ENCODE data around the gene NUDT3. TPM values are rescaled to one million over a fixed set of nuclear protein-coding genes. Genes with fewer than 3 reads are reported as not detected.

NUDT3 gene
- total RNA-seq, 1 experiment from 2014 or later, result 25.2 TPM

DNA sequence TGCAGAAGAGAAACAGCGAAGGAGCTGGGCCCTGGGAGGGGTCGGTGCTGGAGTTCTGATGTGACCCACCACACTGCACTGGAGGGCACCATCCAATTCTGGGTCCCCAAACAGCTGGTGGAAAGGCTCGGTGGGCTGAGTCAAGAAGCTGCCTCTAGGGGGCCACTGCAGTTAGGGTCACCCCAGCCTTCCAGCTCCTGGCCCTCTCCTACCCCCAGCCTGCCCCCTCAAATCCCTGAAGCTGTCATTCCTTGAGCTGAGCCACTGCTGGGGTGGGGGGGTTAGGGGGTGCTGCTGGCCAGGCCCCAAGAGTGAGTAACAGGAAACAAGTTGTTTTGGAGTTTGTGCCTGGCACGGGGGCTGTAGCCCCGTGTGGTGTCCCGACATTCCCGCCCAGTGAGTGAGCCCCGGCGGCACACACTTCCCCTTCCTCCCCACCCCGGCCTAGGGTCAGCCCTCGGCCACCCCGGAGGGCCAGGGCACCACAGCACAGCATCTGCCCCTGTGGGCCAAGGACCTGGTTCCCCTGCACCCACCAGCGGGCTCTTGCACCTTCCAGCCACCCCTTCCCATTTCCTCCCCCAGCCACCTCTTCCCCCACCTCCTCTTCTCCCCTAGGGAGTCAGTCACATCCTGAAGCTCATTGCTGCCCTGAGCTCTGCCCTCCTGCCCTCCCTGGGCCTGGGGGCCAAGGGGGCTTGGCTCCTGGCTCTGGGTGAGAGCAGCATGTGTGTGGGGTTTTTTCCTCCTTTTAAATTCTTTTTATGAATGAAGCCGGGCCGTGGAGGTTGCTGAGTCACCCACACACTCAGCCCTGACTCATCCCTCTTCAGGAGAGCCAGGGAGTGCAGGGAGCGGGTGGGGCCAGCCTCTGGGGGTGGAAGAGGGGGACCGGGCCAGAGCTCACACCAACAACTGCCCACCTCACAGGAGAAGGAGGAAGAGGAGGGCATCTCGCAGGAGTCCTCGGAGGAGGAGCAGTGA is 148.3 kb downstream of the NUDT3 start (continued):
- TF ChIP-seq SIN3A (IDR thresholded peaks at IDR 0.05; ENCODE audit: low read depth), result no peak
- TF ChIP-seq RAD21 (IDR thresholded peaks at IDR 0.05; ENCODE audit: low read depth), result no peak
- TF ChIP-seq FOSL1 (IDR thresholded peaks at IDR 0.05; ENCODE audit: low read depth), result no peak
- no peak for TF ChIP-seq POLR2A (IDR thresholded peaks at IDR 0.05; ENCODE audit: borderline replicate concordance, extremely low read depth, insufficient read depth, insufficient read length)
- TF ChIP-seq MAX (IDR thresholded peaks at IDR 0.05), result no peak
- no peak for TF ChIP-seq ELF1 (IDR thresholded peaks at IDR 0.05; ENCODE audit: borderline replicate concordance, low read depth)
- TF ChIP-seq ZBTB33 (IDR thresholded peaks at IDR 0.05; ENCODE audit: extremely low read depth, insufficient replicate concordance, low read length), result peak; percentile 45
- TF ChIP-seq SP1 (IDR thresholded peaks at IDR 0.05; ENCODE audit: low read depth), result no peak

DNA sequence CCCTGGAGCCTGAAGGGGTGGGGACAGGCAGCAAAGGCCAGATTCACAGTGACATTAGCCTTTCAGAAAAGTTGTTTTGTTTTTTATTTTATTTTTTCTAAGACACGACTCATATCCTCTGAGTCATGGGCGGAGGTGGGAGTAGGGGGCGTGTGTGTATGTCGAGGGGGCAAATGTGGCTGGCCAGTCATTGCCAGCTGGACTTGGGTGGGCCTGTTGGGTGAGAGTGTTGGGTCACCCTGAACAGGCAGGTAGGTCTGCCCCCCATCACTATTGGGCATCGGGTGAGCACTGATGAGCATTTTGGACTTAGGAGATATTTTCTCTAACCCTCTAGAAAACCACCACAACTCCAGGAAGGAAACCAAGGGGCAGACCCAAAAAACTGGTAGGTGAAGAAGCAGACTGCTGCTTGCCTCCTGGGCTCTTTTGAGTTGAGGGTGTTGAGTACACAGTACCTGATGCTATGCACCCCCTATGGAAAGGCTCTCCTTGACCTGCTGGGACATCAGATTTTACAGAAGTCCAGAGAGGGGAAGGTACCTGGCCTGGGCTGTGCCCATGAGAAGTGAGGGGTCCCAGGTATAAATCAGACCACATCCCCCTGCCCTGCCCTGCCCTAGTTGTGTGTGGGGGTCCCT is 149.2 kb downstream of the NUDT3 start:
- TF ChIP-seq POLR2AphosphoS5 (IDR thresholded peaks at IDR 0.05; ENCODE audit: low read depth, low read length), result peak; percentile 2; the same call in 1 of the 2 replicates
- no peak for TF ChIP-seq RAD21 (IDR thresholded peaks at IDR 0.05; ENCODE audit: low read depth)
- TF ChIP-seq, protein P1, sequence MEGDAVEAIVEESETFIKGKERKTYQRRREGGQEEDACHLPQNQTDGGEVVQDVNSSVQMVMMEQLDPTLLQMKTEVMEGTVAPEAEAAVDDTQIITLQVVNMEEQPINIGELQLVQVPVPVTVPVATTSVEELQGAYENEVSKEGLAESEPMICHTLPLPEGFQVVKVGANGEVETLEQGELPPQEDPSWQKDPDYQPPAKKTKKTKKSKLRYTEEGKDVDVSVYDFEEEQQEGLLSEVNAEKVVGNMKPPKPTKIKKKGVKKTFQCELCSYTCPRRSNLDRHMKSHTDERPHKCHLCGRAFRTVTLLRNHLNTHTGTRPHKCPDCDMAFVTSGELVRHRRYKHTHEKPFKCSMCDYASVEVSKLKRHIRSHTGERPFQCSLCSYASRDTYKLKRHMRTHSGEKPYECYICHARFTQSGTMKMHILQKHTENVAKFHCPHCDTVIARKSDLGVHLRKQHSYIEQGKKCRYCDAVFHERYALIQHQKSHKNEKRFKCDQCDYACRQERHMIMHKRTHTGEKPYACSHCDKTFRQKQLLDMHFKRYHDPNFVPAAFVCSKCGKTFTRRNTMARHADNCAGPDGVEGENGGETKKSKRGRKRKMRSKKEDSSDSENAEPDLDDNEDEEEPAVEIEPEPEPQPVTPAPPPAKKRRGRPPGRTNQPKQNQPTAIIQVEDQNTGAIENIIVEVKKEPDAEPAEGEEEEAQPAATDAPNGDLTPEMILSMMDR (IDR thresholded peaks at IDR 0.05 in 2 of 3, conservative IDR thresholded peaks at IDR 0.05 in 1 of 3; ENCODE audit: borderline replicate concordance in 1 of 3, insufficient read depth in 1 of 3, low read depth in 2 of 3, low read length in 2 of 3), result no peak
- no peak for TF ChIP-seq YY1 (IDR thresholded peaks at IDR 0.05; ENCODE audit: extremely low read depth, insufficient replicate concordance, low read depth, low read length)
- no peak for TF ChIP-seq SIN3A (IDR thresholded peaks at IDR 0.05; ENCODE audit: low read depth)
- Histone ChIP-seq H3K9me2 (ENCODE audit: insufficient read depth) (no peaks in the 10 kb centered on the region), H3K79me2 (ENCODE audit: insufficient read depth, low read length) (peaks cover 61% of the 10 kb centered on the region), H4K20me1 (ENCODE audit: insufficient read depth) (peaks cover 20% of the 10 kb centered on the region; the same call in 1 of the 2 replicates), H3K9ac (ENCODE audit: low read length) (peak overlapping the region; percentile 93), H3K4me1 (ENCODE audit: control insufficient read depth in 1 of 2, insufficient read depth in 2 of 2, low read length in 2 of 2) (peaks cover 78 to 98% of the 10 kb centered on the region in 2 experiments), H3K4me3 (replicated peaks in 1 of 2; ENCODE audit: low read depth in 1 of 2, low read length in 2 of 2) (peak overlapping the region; percentile 9 to 69), H3K4me2 (ENCODE audit: low read length) (peak overlapping the region; percentile 87), H3K36me3 (ENCODE audit: control insufficient read depth in 1 of 2, insufficient read depth in 2 of 2, low read length in 2 of 2) (peaks cover 13 to 51% of the 10 kb centered on the region in 2 experiments; a peak in 2 of 4 replicates), H3K27ac (ENCODE audit: low read depth, low read length) (peak overlapping the region; percentile 95), H3K9me3 (ENCODE audit: control insufficient read depth in 1 of 2, insufficient read depth in 1 of 2, low read depth in 1 of 2, low read length in 2 of 2) (no peaks in the 10 kb centered on the region), H2AFZ (ENCODE audit: low read depth, low read length, poor library complexity, severe bottlenecking) (no peak overlapping the region), H3K27me3 (ENCODE audit: insufficient read depth, low read length) (no peaks in the 10 kb centered on the region)
- ChIA-PET POLR2A (interaction anchor here (0.7 to 3.8 kb wide), 13 partner anchors 10 to 183 kb away, joined by 3 to 27 read pairs (median 8); partner anchors contain the start of gene RPS10), RAD21 (ENCODE audit: low non-redundant PET in 1 of 2, low total read pairs in 2 of 2, uncharacterized antibody in 2 of 2, unreplicated experiment in 2 of 2) (interaction anchor here (0.7 to 1.7 kb wide), 4 partner anchors 20 to 183 kb away, joined by 3 to 6 read pairs (median 3); partner anchors contain the start of gene RPS10 (in 1 of the 2)), CTCF (interaction anchor here (1.2 to 1.8 kb wide), 5 partner anchors 15 to 171 kb away, joined by 4 to 11 read pairs (median 5); no protein-coding TSS in a partner anchor)
- no TSS peak for BruUV-seq (replicated peaks)
- intact Hi-C loops (cut with micrococcal nuclease), result no loop called here
- DNase-seq (ENCODE audit: low read depth, low spot score) (no peak), ATAC-seq (no peak)

Data from HCT116 (cell line).